Astrocyte (in vitro differentiated cells and primary cell): ENCODE data around the gene ARF1. TPM values are rescaled to one million over a fixed set of nuclear protein-coding genes. Genes with fewer than 3 reads are reported as not detected.

Experiments used
- DNase-seq: peaks from one replicate; pipeline ENCODE4 v3.0.0-alpha.2; 2010; ENCODE audit warnings: low read depth
- FAIRE-seq: peaks from 2 replicates; lab custom pipeline; 2011; peaks lifted over from hg19 to GRCh38; lab: Jason Lieb, UNC
- H2AFZ ChIP-seq: 2 replicates; pipeline ENCODE4 v1.6.0; 2012; ENCODE audit warnings: low read depth, low read length, inconsistent platforms
- H3K27ac ChIP-seq: 2 replicates; pipeline ENCODE4 v1.5.1; 2011; ENCODE audit warnings: low read depth, low read length, inconsistent platforms
- H3K27me3 ChIP-seq: 2 replicates; pipeline ENCODE4 v1.6.0; 2011; ENCODE audit warnings: low read length, inconsistent platforms; ENCODE audit not compliant: insufficient read depth
- H3K36me3 ChIP-seq: 2 replicates; pipeline ENCODE4 v1.5.1; 2011; ENCODE audit warnings: low read length, inconsistent platforms; ENCODE audit not compliant: insufficient read depth
- H3K4me1 ChIP-seq: 2 replicates; pipeline ENCODE4 v1.5.1; 2011; ENCODE audit warnings: low read length, inconsistent platforms; ENCODE audit not compliant: insufficient read depth
- H3K4me2 ChIP-seq: 2 replicates; pipeline ENCODE4 v1.6.0; 2012; ENCODE audit warnings: low read length, inconsistent platforms
- H3K4me3 ChIP-seq: 2 replicates; pipeline ENCODE4 v1.5.1; 2011; ENCODE audit warnings: low read depth, mild to moderate bottlenecking, low read length, inconsistent platforms; ENCODE audit not compliant: insufficient read depth
- H3K79me2 ChIP-seq: 2 replicates; pipeline ENCODE4 v1.6.0; 2012; ENCODE audit warnings: mild to moderate bottlenecking, low read length, inconsistent platforms; ENCODE audit not compliant: insufficient read depth
- H3K9ac ChIP-seq: 2 replicates; pipeline ENCODE4 v1.6.0; 2012; ENCODE audit warnings: mild to moderate bottlenecking, low read length, inconsistent platforms
- H3K9me3 ChIP-seq: 2 replicates; pipeline ENCODE4 v1.5.1; 2012; ENCODE audit warnings: low read depth, mild to moderate bottlenecking, low read length, inconsistent platforms; ENCODE audit not compliant: insufficient read depth
- H4K20me1 ChIP-seq: 2 replicates; pipeline ENCODE4 v1.6.0; 2012; ENCODE audit warnings: low read length, inconsistent platforms; ENCODE audit not compliant: insufficient read depth
- H3K27ac Mint-ChIP-seq: one replicate; pipeline ENCODE4 v1.8.0; 2021; ENCODE audit warnings: mild to moderate bottlenecking, mixed read lengths; ENCODE audit not compliant: unreplicated experiment
- H3K27me3 Mint-ChIP-seq: one replicate; pipeline ENCODE4 v1.8.0; 2021; ENCODE audit warnings: low read depth, mixed read lengths; ENCODE audit not compliant: unreplicated experiment
- H3K36me3 Mint-ChIP-seq: one replicate; pipeline ENCODE4 v1.8.0; 2021; ENCODE audit warnings: low read depth, mixed read lengths; ENCODE audit not compliant: unreplicated experiment
- H3K4me1 Mint-ChIP-seq: one replicate; pipeline ENCODE4 v1.8.0; 2021; ENCODE audit warnings: low read depth, mixed read lengths; ENCODE audit not compliant: unreplicated experiment
- H3K4me3 Mint-ChIP-seq: one replicate; pipeline ENCODE4 v1.8.0; 2021; ENCODE audit warnings: mild to moderate bottlenecking, moderate library complexity, mixed read lengths; ENCODE audit not compliant: unreplicated experiment
- H3K9me3 Mint-ChIP-seq: one replicate; pipeline ENCODE4 v1.8.0; 2021; ENCODE audit warnings: mild to moderate bottlenecking, mixed read lengths; ENCODE audit not compliant: unreplicated experiment
- CTCF ChIP-seq: IDR thresholded peaks from 2 replicates; pipeline ENCODE4 v1.5.1; 2011; ENCODE audit warnings: low read depth, mild to moderate bottlenecking, inconsistent platforms, low read length, moderate library complexity; ENCODE audit not compliant: insufficient read depth
- EZH2 ChIP-seq: IDR thresholded peaks from 2 replicates; pipeline ENCODE4 v1.6.1; 2012; ENCODE audit warnings: mild to moderate bottlenecking, low read length, inconsistent platforms; ENCODE audit not compliant: insufficient read depth
- total RNA-seq: library from RNA; stranded (reverse); gene quantifications from 2 replicates; pipeline ENCODE4 v1.2.1, GENCODE V29; 2021

The ARF1 gene
- total RNA-seq, 1 donor from 2014 or later = 431 TPM

GRCh38 chr1:228105996-228106799, 23.7 kb downstream of the ARF1 start:
- Histone ChIP-seq H3K4me3 (no peak overlapping the region), H3K36me3 (no peaks in the 10 kb centered on the region), H2AFZ (no peak overlapping the region), H4K20me1 (peaks cover 8% of the 10 kb centered on the region), H3K4me1 (peaks cover 14% of the 10 kb centered on the region), H3K27me3 (no peaks in the 10 kb centered on the region), H3K4me2 (no peak overlapping the region), H3K27ac (no peak overlapping the region), H3K9me3 (no peaks in the 10 kb centered on the region), H3K9ac (no peak overlapping the region), H3K79me2 (peaks cover 45% of the 10 kb centered on the region)
- H3K27me3 Mint-ChIP-seq = no peaks in the 10 kb centered on the region
- no peak overlapping the region for H3K4me3 Mint-ChIP-seq
- DNase-seq (no peak), FAIRE-seq (no peak)
- H3K27ac Mint-ChIP-seq = no peak overlapping the region
- H3K9me3 Mint-ChIP-seq = no peaks in the 10 kb centered on the region
- TF ChIP-seq EZH2 (no peak), CTCF (no peak)
- peaks cover 12% of the 10 kb centered on the region for H3K4me1 Mint-ChIP-seq
- peaks cover 6% of the 10 kb centered on the region for H3K36me3 Mint-ChIP-seq

- H3K9me3 ChIP-seq = no peaks in the 10 kb centered on the region
- Mint-ChIP-seq H3K27ac (no peak overlapping the region), H3K9me3 (no peaks in the 10 kb centered on the region), H3K4me3 (no peak overlapping the region), H3K4me1 (peaks cover 7% of the 10 kb centered on the region), H3K27me3 (no peaks in the 10 kb centered on the region), H3K36me3 (peaks cover 4% of the 10 kb centered on the region)
- no peak overlapping the region for H2AFZ ChIP-seq
- H3K79me2 ChIP-seq = peaks cover 41% of the 10 kb centered on the region
- DNase-seq = no peak
- H3K9ac ChIP-seq = no peak overlapping the region
- no peak for FAIRE-seq
- H3K27me3 ChIP-seq = no peaks in the 10 kb centered on the region
- no peak overlapping the region for H3K4me2 ChIP-seq
- no peak for TF ChIP-seq CTCF
- no peaks in the 10 kb centered on the region for H3K36me3 ChIP-seq
- H3K4me1 ChIP-seq = peaks cover 14% of the 10 kb centered on the region
- H4K20me1 ChIP-seq = peaks cover 3% of the 10 kb centered on the region
- no peak overlapping the region for H3K27ac ChIP-seq
- H3K4me3 ChIP-seq = no peak overlapping the region
These were observed 24.2 kb downstream of the ARF1 start for GRCh38 chr1:228106800-228107054.

DNA sequence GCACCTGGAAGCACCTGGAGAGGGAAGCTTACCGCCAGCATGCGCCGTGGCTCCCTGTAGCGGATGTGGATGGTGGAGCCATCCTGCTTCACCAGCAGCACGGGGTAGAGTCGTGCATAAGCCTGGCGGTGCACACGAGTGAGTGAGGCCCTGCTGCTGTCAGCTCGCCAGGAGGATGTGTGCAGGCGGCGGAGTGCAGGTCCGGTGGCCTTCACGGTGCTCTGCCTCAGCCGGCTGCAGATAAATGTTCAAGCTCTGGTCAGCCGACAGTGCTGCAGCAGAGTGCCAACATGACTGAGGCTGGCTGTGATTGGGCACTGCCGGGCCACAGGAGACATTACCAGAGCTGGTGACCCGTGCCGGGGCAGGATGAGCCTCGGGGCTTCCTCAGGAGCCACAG, 25.1 kb downstream of the ARF1 start:
- H2AFZ ChIP-seq = no peak overlapping the region
- peaks cover 7% of the 10 kb centered on the region for H3K4me1 Mint-ChIP-seq
- peaks cover 4% of the 10 kb centered on the region for H3K36me3 Mint-ChIP-seq
- H3K4me1 ChIP-seq = peaks cover 14% of the 10 kb centered on the region
- peaks cover 33% of the 10 kb centered on the region for H3K79me2 ChIP-seq
- H3K27me3 Mint-ChIP-seq = no peaks in the 10 kb centered on the region
- DNase-seq (no peak), FAIRE-seq (no peak)
- H3K27ac Mint-ChIP-seq = no peak overlapping the region
- H3K4me2 ChIP-seq = peak overlapping the region; percentile 85
- H4K20me1 ChIP-seq = no peaks in the 10 kb centered on the region
- H3K36me3 ChIP-seq = no peaks in the 10 kb centered on the region
- H3K9me3 ChIP-seq = no peaks in the 10 kb centered on the region
- H3K27ac ChIP-seq = no peak overlapping the region
- TF ChIP-seq EZH2 = no peak
- TF ChIP-seq CTCF = no peak
- peak overlapping the region; percentile 90 for H3K4me3 Mint-ChIP-seq
- no peak overlapping the region for H3K4me3 ChIP-seq
- no peaks in the 10 kb centered on the region for H3K9me3 Mint-ChIP-seq
- no peaks in the 10 kb centered on the region for H3K27me3 ChIP-seq
- no peak overlapping the region for H3K9ac ChIP-seq
